Measurements from ENCODE around the gene MYMX.
A peak's percentile ranks its signal among the peaks of the same experiment; 100 is the strongest.

Gene MYMX

GRCh38 chr6:44250718-44251123 lies 34.0 kb downstream of the MYMX start:
- Histone ChIP-seq H4K91ac (ENCODE audit: low read depth, low read length) (no peak overlapping the region), H2AK5ac (ENCODE audit: low read length) (no peak overlapping the region), H3K23ac (ENCODE audit: low read length) (no peak overlapping the region), H2AFZ (ENCODE audit: insufficient read depth, low read length, poor library complexity) (no peak overlapping the region), H2BK120ac (ENCODE audit: insufficient read depth, low read length, poor library complexity) (no peak overlapping the region), H3K4me2 (ENCODE audit: low read length) (no peak overlapping the region), H3K27me3 (ENCODE audit: insufficient read depth, low read length) (no peaks in the 10 kb centered on the region), H3K9ac (ENCODE audit: low read length) (no peak overlapping the region), H4K12ac (ENCODE audit: low read depth, low read length) (no peak overlapping the region), H3K4me3 (ENCODE audit: low read depth, low read length) (no peak overlapping the region), H3K14ac (ENCODE audit: low read length) (no peak overlapping the region), H3K4me1 (ENCODE audit: control insufficient read depth in 1 of 2, insufficient read depth in 2 of 2, low read length in 2 of 2) (peaks cover under 1 to 8% of the 10 kb centered on the region in 2 experiments), H3K27ac (ENCODE audit: low read depth, low read length) (no peak overlapping the region), H3K9me3 (ENCODE audit: insufficient read depth, low read depth, low read length) (no peaks in the 10 kb centered on the region), H2BK5ac (ENCODE audit: low read depth, low read length, poor library complexity) (no peak overlapping the region), H3K18ac (ENCODE audit: low read length) (no peak overlapping the region), H2BK12ac (ENCODE audit: low read length) (no peak overlapping the region), H4K8ac (ENCODE audit: low read depth, low read length) (no peak overlapping the region), H3K36me3 (ENCODE audit: control insufficient read depth in 1 of 2, insufficient read depth in 2 of 2, low read length in 2 of 2) (peaks cover 43 to 66% of the 10 kb centered on the region in 2 experiments), H3K4ac (ENCODE audit: low read depth, low read length) (no peak overlapping the region), H3K79me2 (ENCODE audit: control insufficient read depth, insufficient read depth, low read length, poor library complexity) (peaks cover 20% of the 10 kb centered on the region), H3K79me1 (ENCODE audit: low read length) (peaks cover 14% of the 10 kb centered on the region)
- DNase-seq: no peak
- whole genome bisulfite sequencing (ENCODE audit: extremely low coverage, insufficient coverage, insufficient read length): no CpG with 5 or more reads among the region's 3 CpGs

- Histone ChIP-seq H2BK5ac (ENCODE audit: low read depth, low read length, poor library complexity) (no peak overlapping the region), H2BK12ac (ENCODE audit: low read length) (no peak overlapping the region), H3K79me2 (ENCODE audit: control insufficient read depth, insufficient read depth, low read length, poor library complexity) (peaks cover 19% of the 10 kb centered on the region), H3K27ac (ENCODE audit: low read depth, low read length) (no peak overlapping the region), H4K91ac (ENCODE audit: low read depth, low read length) (no peak overlapping the region), H3K14ac (ENCODE audit: low read length) (no peak overlapping the region), H3K18ac (ENCODE audit: low read length) (no peak overlapping the region), H2AFZ (ENCODE audit: insufficient read depth, low read length, poor library complexity) (no peak overlapping the region), H3K9ac (ENCODE audit: low read length) (no peak overlapping the region), H3K23ac (ENCODE audit: low read length) (no peak overlapping the region), H3K36me3 (ENCODE audit: control insufficient read depth in 1 of 2, insufficient read depth in 2 of 2, low read length in 2 of 2) (peaks cover 43 to 69% of the 10 kb centered on the region in 2 experiments), H2AK5ac (ENCODE audit: low read length) (no peak overlapping the region), H2BK120ac (ENCODE audit: insufficient read depth, low read length, poor library complexity) (no peak overlapping the region), H3K79me1 (ENCODE audit: low read length) (peaks cover 11% of the 10 kb centered on the region), H4K12ac (ENCODE audit: low read depth, low read length) (no peak overlapping the region), H4K8ac (ENCODE audit: low read depth, low read length) (no peak overlapping the region), H3K4ac (ENCODE audit: low read depth, low read length) (no peak overlapping the region), H3K4me2 (ENCODE audit: low read length) (no peak overlapping the region), H3K27me3 (ENCODE audit: insufficient read depth, low read length) (no peaks in the 10 kb centered on the region), H3K4me1 (ENCODE audit: control insufficient read depth in 1 of 2, insufficient read depth in 2 of 2, low read length in 2 of 2) (peaks cover 9 to 11% of the 10 kb centered on the region in 2 experiments), H3K9me3 (ENCODE audit: insufficient read depth, low read depth, low read length) (no peaks in the 10 kb centered on the region), H3K4me3 (ENCODE audit: low read depth, low read length) (no peak overlapping the region)
- DNase-seq: peak in 1 of 2 donors; percentile 9
- WGBS (ENCODE audit: extremely low coverage, insufficient coverage, insufficient read length): no CpG with 5 or more reads among the region's 14 CpGs
Observed at GRCh38 chr6:44251576-44252524, 35.1 kb downstream of the MYMX start.

GRCh38 chr6:44253307-44254101 lies 36.8 kb downstream of the MYMX start:
- Histone ChIP-seq H3K79me2 (ENCODE audit: control insufficient read depth, insufficient read depth, low read length, poor library complexity) (peaks cover 13% of the 10 kb centered on the region), H3K27me3 (ENCODE audit: insufficient read depth, low read length) (no peaks in the 10 kb centered on the region), H2BK5ac (ENCODE audit: low read depth, low read length, poor library complexity) (no peak overlapping the region), H3K9ac (ENCODE audit: low read length) (no peak overlapping the region), H2BK120ac (ENCODE audit: insufficient read depth, low read length, poor library complexity) (no peak overlapping the region), H2AK5ac (ENCODE audit: low read length) (no peak overlapping the region), H3K36me3 (ENCODE audit: control insufficient read depth in 1 of 2, insufficient read depth in 2 of 2, low read length in 2 of 2) (peaks cover 43 to 71% of the 10 kb centered on the region in 2 experiments), H3K14ac (ENCODE audit: low read length) (no peak overlapping the region), H3K79me1 (ENCODE audit: low read length) (peaks cover 9% of the 10 kb centered on the region), H3K4me1 (ENCODE audit: control insufficient read depth in 1 of 2, insufficient read depth in 2 of 2, low read length in 2 of 2) (peaks cover 9 to 14% of the 10 kb centered on the region in 2 experiments), H3K4me3 (ENCODE audit: low read depth, low read length) (no peak overlapping the region), H3K23ac (ENCODE audit: low read length) (no peak overlapping the region), H3K9me3 (ENCODE audit: insufficient read depth, low read depth, low read length) (no peaks in the 10 kb centered on the region), H3K27ac (ENCODE audit: low read depth, low read length) (no peak overlapping the region), H4K12ac (ENCODE audit: low read depth, low read length) (no peak overlapping the region), H4K8ac (ENCODE audit: low read depth, low read length) (no peak overlapping the region), H3K4me2 (ENCODE audit: low read length) (no peak overlapping the region), H4K91ac (ENCODE audit: low read depth, low read length) (no peak overlapping the region), H2BK12ac (ENCODE audit: low read length) (no peak overlapping the region), H3K18ac (ENCODE audit: low read length) (no peak overlapping the region), H2AFZ (ENCODE audit: insufficient read depth, low read length, poor library complexity) (no peak overlapping the region), H3K4ac (ENCODE audit: low read depth, low read length) (no peak overlapping the region)
- WGBS (ENCODE audit: extremely low coverage, insufficient coverage, insufficient read length): no CpG with 5 or more reads among the region's 10 CpGs
- DNase-seq: peak; percentile 33 to 63

- no peak overlapping the region for H3K27ac ChIP-seq (ENCODE audit: low read depth, low read length)
- H3K79me1 ChIP-seq (ENCODE audit: low read length): peaks cover 9% of the 10 kb centered on the region
- H3K4me2 ChIP-seq (ENCODE audit: low read length): no peak overlapping the region
- H3K4ac ChIP-seq (ENCODE audit: low read depth, low read length): no peak overlapping the region
- H3K14ac ChIP-seq (ENCODE audit: low read length): no peak overlapping the region
- H3K4me3 ChIP-seq (ENCODE audit: low read depth, low read length): peak overlapping the region; percentile 2
- no peak overlapping the region for H2AK5ac ChIP-seq (ENCODE audit: low read length)
- no peak overlapping the region for H2BK120ac ChIP-seq (ENCODE audit: insufficient read depth, low read length, poor library complexity)
- peaks cover 9% of the 10 kb centered on the region in 2 experiments for H3K4me1 ChIP-seq (ENCODE audit: control insufficient read depth in 1 of 2, insufficient read depth in 2 of 2, low read length in 2 of 2)
- H3K9ac ChIP-seq (ENCODE audit: low read length): no peak overlapping the region
- peaks cover 8% of the 10 kb centered on the region for H3K79me2 ChIP-seq (ENCODE audit: control insufficient read depth, insufficient read depth, low read length, poor library complexity)
- no CpG with 5 or more reads among the region's 12 CpGs for WGBS (ENCODE audit: extremely low coverage, insufficient coverage, insufficient read length)
- no peak overlapping the region for H2AFZ ChIP-seq (ENCODE audit: insufficient read depth, low read length, poor library complexity)
- H3K27me3 ChIP-seq (ENCODE audit: insufficient read depth, low read length): no peaks in the 10 kb centered on the region
- no peak overlapping the region for H2BK12ac ChIP-seq (ENCODE audit: low read length)
- H4K8ac ChIP-seq (ENCODE audit: low read depth, low read length): no peak overlapping the region
- no peak overlapping the region for H3K23ac ChIP-seq (ENCODE audit: low read length)
- no peak overlapping the region for H4K91ac ChIP-seq (ENCODE audit: low read depth, low read length)
- H2BK5ac ChIP-seq (ENCODE audit: low read depth, low read length, poor library complexity): no peak overlapping the region
- no peak overlapping the region for H4K12ac ChIP-seq (ENCODE audit: low read depth, low read length)
- no peaks in the 10 kb centered on the region for H3K9me3 ChIP-seq (ENCODE audit: insufficient read depth, low read depth, low read length)
- H3K18ac ChIP-seq (ENCODE audit: low read length): no peak overlapping the region
- DNase-seq: peak in 1 of 2 donors; percentile 33
- peaks cover 45 to 67% of the 10 kb centered on the region in 2 experiments for H3K36me3 ChIP-seq (ENCODE audit: control insufficient read depth in 1 of 2, insufficient read depth in 2 of 2, low read length in 2 of 2)
Observed at GRCh38 chr6:44254191-44255104, 37.7 kb downstream of the MYMX start.
